ENCODE results near the gene EHMT1. TPM values are rescaled to one million over a fixed set of nuclear protein-coding genes. Genes with fewer than 3 reads are reported as not detected.

Gene EHMT1
- polyA plus RNA-seq, 1 of the 3 experiments (the other 2 are of a cell fraction), result 39.5 TPM

DNA sequence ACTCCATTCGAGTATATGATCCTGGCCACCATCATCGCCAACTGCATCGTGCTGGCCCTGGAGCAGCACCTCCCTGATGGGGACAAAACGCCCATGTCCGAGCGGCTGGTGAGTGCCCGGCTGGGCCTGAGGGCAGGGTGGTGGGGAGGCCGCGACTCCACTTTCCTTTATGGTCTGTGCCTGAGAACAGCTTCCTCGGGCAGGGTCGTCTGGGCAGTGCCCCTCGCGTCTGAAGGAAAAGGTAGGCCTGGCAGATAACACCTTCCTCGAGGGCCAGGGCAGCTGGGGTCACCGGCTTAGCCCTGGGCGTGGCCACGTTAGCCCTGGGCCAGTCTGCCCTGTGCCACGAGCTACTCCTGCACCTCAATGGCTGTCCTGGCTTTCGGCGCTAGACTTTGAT is 260.2 kb downstream of the EHMT1 start (continued):
- TF ChIP-seq FOXM1 (IDR thresholded peaks at IDR 0.05; ENCODE audit: low read depth) (no peak), TEAD4 (IDR thresholded peaks at IDR 0.05; ENCODE audit: borderline replicate concordance, insufficient read depth) (no peak), EP300 (IDR thresholded peaks at IDR 0.05; ENCODE audit: borderline replicate concordance in 1 of 2, low read depth in 1 of 2, low read length in 1 of 2) (no peak), YY1 (IDR thresholded peaks at IDR 0.05; ENCODE audit: low read depth) (no peak), RXRA (IDR thresholded peaks at IDR 0.05; ENCODE audit: borderline replicate concordance, low read depth) (no peak)
- TF ChIP-seq, protein P1, sequence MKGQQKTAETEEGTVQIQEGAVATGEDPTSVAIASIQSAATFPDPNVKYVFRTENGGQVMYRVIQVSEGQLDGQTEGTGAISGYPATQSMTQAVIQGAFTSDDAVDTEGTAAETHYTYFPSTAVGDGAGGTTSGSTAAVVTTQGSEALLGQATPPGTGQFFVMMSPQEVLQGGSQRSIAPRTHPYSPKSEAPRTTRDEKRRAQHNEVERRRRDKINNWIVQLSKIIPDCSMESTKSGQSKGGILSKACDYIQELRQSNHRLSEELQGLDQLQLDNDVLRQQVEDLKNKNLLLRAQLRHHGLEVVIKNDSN (IDR thresholded peaks at IDR 0.05; ENCODE audit: borderline replicate concordance, low read depth), result no peak

DNA sequence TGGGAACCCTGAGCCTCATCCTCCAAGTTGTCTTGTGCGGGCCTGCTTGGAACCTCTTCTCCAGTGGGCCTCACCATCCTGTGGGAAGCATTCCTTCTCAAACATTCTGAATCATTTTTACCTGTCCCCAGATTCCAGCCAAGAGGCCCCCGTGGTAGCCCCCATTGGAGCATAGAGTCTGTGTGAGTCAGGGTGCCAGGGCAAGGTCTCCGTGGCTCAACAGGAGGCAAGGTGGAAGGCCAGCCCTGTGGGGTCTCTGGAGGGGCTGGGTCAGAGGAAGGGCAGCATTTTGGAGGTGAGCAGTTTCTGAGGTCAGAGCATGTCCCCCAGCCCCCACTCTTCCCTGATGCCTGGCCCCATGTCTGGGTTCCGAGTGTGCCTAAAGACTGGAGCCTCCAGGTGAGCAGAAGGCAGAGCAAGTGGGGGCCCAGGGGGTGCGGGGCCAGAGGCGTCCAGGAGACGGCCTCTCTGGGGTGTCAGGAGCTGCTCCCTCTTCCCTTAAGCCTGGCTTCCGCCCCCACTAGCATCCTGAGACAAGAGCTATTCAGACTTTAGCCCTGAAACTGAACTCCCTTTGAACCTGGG is 260.9 kb downstream of the EHMT1 start:
- Histone ChIP-seq H3K4me3 (ENCODE audit: low read depth in 2 of 2, low read length in 1 of 2) (no peak overlapping the region), H3K36me3 (replicated peaks in 1 of 2; ENCODE audit: control insufficient read depth in 1 of 2, insufficient read depth in 2 of 2, low read length in 1 of 2) (no peaks in the 10 kb centered on the region), H3K9ac (no peak overlapping the region), H3K27ac (ENCODE audit: low read depth in 2 of 2, low read length in 1 of 2) (no peak overlapping the region), H3K4me2 (no peak overlapping the region), H3K27me3 (ENCODE audit: insufficient read depth) (no peaks in the 10 kb centered on the region), H3K9me2 (no peaks in the 10 kb centered on the region), H2AFZ (ENCODE audit: low read depth) (no peak overlapping the region), H3K4me1 (ENCODE audit: control insufficient read depth in 1 of 2, insufficient read depth in 2 of 2, low read depth in 1 of 2, low read length in 1 of 2) (peaks cover 0 to 13% of the 10 kb centered on the region in 2 experiments; a peak in 1 of 4 replicates), H3K79me2 (ENCODE audit: insufficient read depth) (no peaks in the 10 kb centered on the region), H3K9me3 (no peaks in the 10 kb centered on the region), H4K20me1 (ENCODE audit: insufficient read depth) (no peaks in the 10 kb centered on the region), H3F3A (replicated peaks; ENCODE audit: insufficient read depth) (no peaks in the 10 kb centered on the region)
- ChIA-PET CTCF (no interaction called here), POLR2A (no interaction called here)
- WGBS (ENCODE audit: low lambda C conversion rate), result 42% methylated on average over 7 of the region's 8 CpGs
- TF ChIP-seq, protein P1 (IDR thresholded peaks at IDR 0.05; ENCODE audit: borderline replicate concordance, low read depth), result no peak
- TF ChIP-seq FOXJ3 (CRISPR knock-in tag; IDR thresholded peaks at IDR 0.05), result no peak
- TF ChIP-seq RAD21 (IDR thresholded peaks at IDR 0.05; ENCODE audit: low read length), result no peak
- TF ChIP-seq RFX5 (IDR thresholded peaks at IDR 0.05; ENCODE audit: low read length), result no peak
- TF ChIP-seq, protein P2, sequence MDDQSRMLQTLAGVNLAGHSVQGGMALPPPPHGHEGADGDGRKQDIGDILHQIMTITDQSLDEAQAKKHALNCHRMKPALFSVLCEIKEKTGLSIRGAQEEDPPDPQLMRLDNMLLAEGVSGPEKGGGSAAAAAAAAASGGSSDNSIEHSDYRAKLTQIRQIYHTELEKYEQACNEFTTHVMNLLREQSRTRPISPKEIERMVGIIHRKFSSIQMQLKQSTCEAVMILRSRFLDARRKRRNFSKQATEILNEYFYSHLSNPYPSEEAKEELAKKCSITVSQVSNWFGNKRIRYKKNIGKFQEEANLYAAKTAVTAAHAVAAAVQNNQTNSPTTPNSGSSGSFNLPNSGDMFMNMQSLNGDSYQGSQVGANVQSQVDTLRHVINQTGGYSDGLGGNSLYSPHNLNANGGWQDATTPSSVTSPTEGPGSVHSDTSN (IDR thresholded peaks at IDR 0.05), result no peak
- no peak for TF ChIP-seq ELF1 (IDR thresholded peaks at IDR 0.05)
- TF ChIP-seq JUND (IDR thresholded peaks at IDR 0.05), result no peak
- TF ChIP-seq SIN3A (IDR thresholded peaks at IDR 0.05; ENCODE audit: borderline replicate concordance, low read depth, low read length), result no peak
- no peak for TF ChIP-seq EZH2phosphoT487 (IDR thresholded peaks at IDR 0.05; ENCODE audit: borderline replicate concordance, low read depth)
- TF ChIP-seq, protein P3, sequence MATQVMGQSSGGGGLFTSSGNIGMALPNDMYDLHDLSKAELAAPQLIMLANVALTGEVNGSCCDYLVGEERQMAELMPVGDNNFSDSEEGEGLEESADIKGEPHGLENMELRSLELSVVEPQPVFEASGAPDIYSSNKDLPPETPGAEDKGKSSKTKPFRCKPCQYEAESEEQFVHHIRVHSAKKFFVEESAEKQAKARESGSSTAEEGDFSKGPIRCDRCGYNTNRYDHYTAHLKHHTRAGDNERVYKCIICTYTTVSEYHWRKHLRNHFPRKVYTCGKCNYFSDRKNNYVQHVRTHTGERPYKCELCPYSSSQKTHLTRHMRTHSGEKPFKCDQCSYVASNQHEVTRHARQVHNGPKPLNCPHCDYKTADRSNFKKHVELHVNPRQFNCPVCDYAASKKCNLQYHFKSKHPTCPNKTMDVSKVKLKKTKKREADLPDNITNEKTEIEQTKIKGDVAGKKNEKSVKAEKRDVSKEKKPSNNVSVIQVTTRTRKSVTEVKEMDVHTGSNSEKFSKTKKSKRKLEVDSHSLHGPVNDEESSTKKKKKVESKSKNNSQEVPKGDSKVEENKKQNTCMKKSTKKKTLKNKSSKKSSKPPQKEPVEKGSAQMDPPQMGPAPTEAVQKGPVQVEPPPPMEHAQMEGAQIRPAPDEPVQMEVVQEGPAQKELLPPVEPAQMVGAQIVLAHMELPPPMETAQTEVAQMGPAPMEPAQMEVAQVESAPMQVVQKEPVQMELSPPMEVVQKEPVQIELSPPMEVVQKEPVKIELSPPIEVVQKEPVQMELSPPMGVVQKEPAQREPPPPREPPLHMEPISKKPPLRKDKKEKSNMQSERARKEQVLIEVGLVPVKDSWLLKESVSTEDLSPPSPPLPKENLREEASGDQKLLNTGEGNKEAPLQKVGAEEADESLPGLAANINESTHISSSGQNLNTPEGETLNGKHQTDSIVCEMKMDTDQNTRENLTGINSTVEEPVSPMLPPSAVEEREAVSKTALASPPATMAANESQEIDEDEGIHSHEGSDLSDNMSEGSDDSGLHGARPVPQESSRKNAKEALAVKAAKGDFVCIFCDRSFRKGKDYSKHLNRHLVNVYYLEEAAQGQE (IDR thresholded peaks at IDR 0.05; ENCODE audit: low read depth, low read length), result no peak
- no peak for TF ChIP-seq NFIC (IDR thresholded peaks at IDR 0.05; ENCODE audit: borderline replicate concordance)
- TF ChIP-seq TAF1 (IDR thresholded peaks at IDR 0.05; ENCODE audit: borderline replicate concordance, low read depth, low read length), result no peak
- no peak for TF ChIP-seq MEF2A (IDR thresholded peaks at IDR 0.05; ENCODE audit: borderline replicate concordance, low read depth)
- no peak for DNase-seq
